HCT116 (cell line): ENCODE results near the gene CHST9. TPM values are rescaled to one million over a fixed set of nuclear protein-coding genes. Genes with fewer than 3 reads are reported as not detected.

ENCODE experiments used
- ATAC-seq: fragments of 200-7000 bp; cut with Tn5 transposase; 2 replicates; pipeline ENCODE4 v1.9.1; 2020; ENCODE audit warnings: mild to moderate bottlenecking, moderate library complexity
- BruUV-seq: library from RNA; stranded (reverse); fragments of 400-500 nt; replicated peaks from 2 replicates; lab custom pipeline; 2021; lab: Mats Ljungman, UMichigan
- CTCF ChIA-PET: fragments of 300-600 bp; sonication (Branson Sonifier 250); formaldehyde crosslinking; loops from one replicate; lab custom pipeline; 2021; ENCODE audit warnings: antibody characterized with exemption; lab: Charles Lee
- POLR2A ChIA-PET: fragments of 300-600, 350-600 bp; sonication (Branson Sonifier 250); formaldehyde crosslinking; loops from one replicate; lab custom pipeline; 2021; ENCODE audit warnings: antibody characterized with exemption; lab: Charles Lee
- RAD21 ChIA-PET, 2 experiments: fragments of 300-600 bp; sonication (Branson Sonifier 250); formaldehyde crosslinking; loops; one replicate each; lab custom pipeline; 2023; ENCODE audit warnings: low total read pairs in 2 of 2; ENCODE audit not compliant: uncharacterized antibody in 2 of 2, unreplicated experiment in 2 of 2, low non-redundant PET in 1 of 2; lab: Charles Lee
- DNase-seq: peaks from one replicate; pipeline ENCODE4 v3.0.0-alpha.2; 2010; ENCODE audit warnings: low read depth, low spot score
- H2AFZ ChIP-seq: fragments of 200-600 bp; shearing (Covaris generic), sonication (generic); 2 replicates; pipeline ENCODE4 v1.6.1; 2017; ENCODE audit warnings: low read depth, mixed run types, mixed read lengths, antibody characterized with exemption, low read length; ENCODE audit not compliant: poor library complexity, severe bottlenecking
- H3K27ac ChIP-seq: 2 replicates; pipeline ENCODE4 v1.5.1; 2012; ENCODE audit warnings: low read depth, low read length
- H3K27me3 ChIP-seq: fragments of 200-600 bp; sonication (generic); 2 replicates; pipeline ENCODE4 v1.6.1; 2016; ENCODE audit warnings: mixed run types, low read length, mixed read lengths; ENCODE audit not compliant: insufficient read depth
- H3K36me3 ChIP-seq, 2 experiments: fragments of 200-500 bp in 1 of 2; fragments of 200-600 bp in 1 of 2; sonication (Bioruptor generic) in 1 of 2; sonication (generic) in 1 of 2; 2 replicates each; pipeline versions ENCODE4 v1.5.1 to v1.6.1; 2014 to 2016; ENCODE audit warnings: low read length in 2 of 2, inconsistent platforms in 1 of 2, mixed read lengths in 1 of 2, mixed run types in 1 of 2; ENCODE audit not compliant: insufficient read depth in 2 of 2, control insufficient read depth in 1 of 2
- H3K4me1 ChIP-seq, 2 experiments: fragments of 200-600 bp in 1 of 2; sonication (generic) in 1 of 2; 2 replicates each; pipeline versions ENCODE4 v1.5.1 to v1.6.1; 2012 to 2017; ENCODE audit warnings: low read length in 2 of 2, inconsistent platforms in 1 of 2, mild to moderate bottlenecking in 1 of 2, mixed read lengths in 1 of 2, mixed run types in 1 of 2, moderate library complexity in 1 of 2; ENCODE audit not compliant: insufficient read depth in 2 of 2, control insufficient read depth in 1 of 2
- H3K4me2 ChIP-seq: fragments of 200-600 bp; sonication (generic); 2 replicates; pipeline ENCODE4 v1.6.1; 2017; ENCODE audit warnings: mixed run types, low read length, mixed read lengths
- H3K4me3 ChIP-seq, 2 experiments: fragments of 200-600 bp in 1 of 2; sonication (generic) in 1 of 2; replicated peaks in 1 of 2; 2 replicates each; pipeline ENCODE4 v1.5.1; 2011 to 2016; ENCODE audit warnings: low read length in 2 of 2, control low read depth in 1 of 2, low read depth in 1 of 2, mild to moderate bottlenecking in 1 of 2, mixed read lengths in 1 of 2, mixed run types in 1 of 2
- H3K79me2 ChIP-seq: fragments of 200-600 bp; sonication (generic); 2 replicates; pipeline ENCODE4 v1.6.1; 2017; ENCODE audit warnings: mild to moderate bottlenecking, mixed run types, low read length, moderate library complexity, mixed read lengths; ENCODE audit not compliant: insufficient read depth
- H3K9ac ChIP-seq: fragments of 200-600 bp; sonication (generic); 2 replicates; pipeline ENCODE4 v1.6.1; 2016; ENCODE audit warnings: low read length, mixed read lengths
- H3K9me2 ChIP-seq: fragments of 200-600 bp; sonication (generic), shearing (Covaris generic); 2 replicates; pipeline ENCODE4 v1.6.1; 2017; ENCODE audit warnings: mixed run types, mild to moderate bottlenecking, moderate library complexity; ENCODE audit not compliant: insufficient read depth
- H3K9me3 ChIP-seq, 2 experiments: fragments of 200-500 bp in 1 of 2; fragments of 200-600 bp in 1 of 2; sonication (Bioruptor generic) in 1 of 2; sonication (generic) in 1 of 2; 2 replicates each; pipeline ENCODE4 v1.6.1; 2014 to 2017; ENCODE audit warnings: low read length in 2 of 2, mixed read lengths in 2 of 2, inconsistent platforms in 1 of 2, low read depth in 1 of 2, mild to moderate bottlenecking in 1 of 2, mixed run types in 1 of 2, moderate library complexity in 1 of 2; ENCODE audit not compliant: control insufficient read depth in 1 of 2, insufficient read depth in 1 of 2
- H4K20me1 ChIP-seq: fragments of 200-600 bp; sonication (generic), shearing (Covaris generic); 2 replicates; pipeline ENCODE4 v1.6.1; 2017; ENCODE audit warnings: mixed run types, mild to moderate bottlenecking, moderate library complexity; ENCODE audit not compliant: insufficient read depth
- EGR1 ChIP-seq: IDR thresholded peaks from 2 replicates; pipeline ENCODE4 v1.6.1; 2012; ENCODE audit warnings: low read depth
- ELF1 ChIP-seq: IDR thresholded peaks from 2 replicates; pipeline ENCODE4 v1.6.1; 2012; ENCODE audit warnings: low read depth, borderline replicate concordance
- EZH2phosphoT487 ChIP-seq: fragments of 200-600 bp; IDR thresholded peaks from 2 replicates; pipeline ENCODE4 v1.6.1; 2018; ENCODE audit warnings: antibody characterized with exemption, borderline replicate concordance
- FOSL1 ChIP-seq: IDR thresholded peaks from 2 replicates; pipeline ENCODE4 v1.6.1; 2012; ENCODE audit warnings: low read depth
- SIN3A ChIP-seq: IDR thresholded peaks from 2 replicates; pipeline ENCODE4 v1.6.1; 2012; ENCODE audit warnings: low read depth
- TCF7L2 ChIP-seq: IDR thresholded peaks from 2 replicates; pipeline ENCODE4 v1.7.0; 2011; ENCODE audit warnings: borderline replicate concordance, inconsistent platforms; ENCODE audit not compliant: insufficient read depth, insufficient read length; ENCODE audit errors: extremely low read depth
- ZFX ChIP-seq: fragments of 450-650 bp; IDR thresholded peaks from 2 replicates; pipeline ENCODE4 v1.6.1; 2017
- ZNF274 ChIP-seq: fragments of 200-500 bp; sonication (Bioruptor generic); IDR thresholded peaks from 2 replicates; pipeline ENCODE4 v1.6.1; 2014; ENCODE audit warnings: mild to moderate bottlenecking, low read depth, low read length, inconsistent platforms
- intact Hi-C: fragments of 100-400 bp; cut with micrococcal nuclease; formaldehyde crosslinking; loops from 2 replicates; pipeline ENCODE4 v1.10.0; 2022
- total RNA-seq: library from RNA; stranded (reverse); gene quantifications from one replicate; pipeline ENCODE4 v1.2.1, GENCODE V29; 2021; ENCODE audit not compliant: unreplicated experiment
- TF ChIP-seq, protein P1 (sequence below): IDR thresholded peaks from 2 replicates; pipeline ENCODE4 v1.6.1; 2012
- TF ChIP-seq, protein P2 (sequence below): IDR thresholded peaks from 2 replicates; pipeline ENCODE4 v1.6.1; 2011; ENCODE audit warnings: mild to moderate bottlenecking, low read length, moderate library complexity; ENCODE audit not compliant: insufficient replicate concordance; ENCODE audit errors: extremely low read depth

CHST9 gene
- total RNA-seq, 1 experiment from 2014 or later = not detected

DNA sequence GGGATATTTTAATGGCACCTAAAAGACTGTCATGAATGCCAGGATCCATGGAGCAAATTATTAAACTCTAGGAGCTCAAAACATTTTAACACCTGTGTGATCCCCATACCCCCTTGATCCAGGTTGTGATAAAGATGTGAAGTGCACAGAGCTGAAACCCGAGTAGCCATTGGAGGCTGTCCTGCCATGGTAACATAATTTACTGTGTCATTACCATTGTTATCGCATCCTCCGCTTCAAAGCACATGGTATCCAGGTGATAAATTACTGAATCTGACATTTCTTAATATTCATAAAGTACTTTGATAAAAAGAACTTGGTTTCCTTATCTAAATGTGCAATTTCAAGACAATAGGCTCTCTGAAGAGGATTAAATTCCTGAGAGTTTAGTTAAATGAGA lies 109.3 kb downstream of the CHST9 start:
- ChIA-PET CTCF (no interaction called here), RAD21 (no interaction called here), POLR2A (no interaction called here)
- Histone ChIP-seq H3K79me2 (no peaks in the 10 kb centered on the region), H2AFZ (no peak overlapping the region), H3K36me3 (no peaks in the 10 kb centered on the region), H3K4me1 (no peaks in the 10 kb centered on the region), H3K4me3 (no peak overlapping the region), H4K20me1 (no peaks in the 10 kb centered on the region), H3K9me2 (no peaks in the 10 kb centered on the region), H3K9ac (no peak overlapping the region), H3K4me2 (no peak overlapping the region), H3K27ac (no peak overlapping the region), H3K27me3 (no peaks in the 10 kb centered on the region; the same call in 1 of the 2 replicates), H3K9me3 (no peaks in the 10 kb centered on the region)
- DNase-seq = no peak
- no peak for ATAC-seq
- no TSS peak for BruUV-seq
- intact Hi-C loops = no loop called here
- no peak for TF ChIP-seq ZNF274
- TF ChIP-seq EZH2phosphoT487 = no peak
- no peak for TF ChIP-seq EGR1
- no peak for TF ChIP-seq FOSL1
- no peak for TF ChIP-seq TCF7L2
- TF ChIP-seq ZFX = no peak
- no peak for TF ChIP-seq ELF1
- TF ChIP-seq, protein P1, sequence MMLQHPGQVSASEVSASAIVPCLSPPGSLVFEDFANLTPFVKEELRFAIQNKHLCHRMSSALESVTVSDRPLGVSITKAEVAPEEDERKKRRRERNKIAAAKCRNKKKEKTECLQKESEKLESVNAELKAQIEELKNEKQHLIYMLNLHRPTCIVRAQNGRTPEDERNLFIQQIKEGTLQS = no peak
- TF ChIP-seq, protein P2, sequence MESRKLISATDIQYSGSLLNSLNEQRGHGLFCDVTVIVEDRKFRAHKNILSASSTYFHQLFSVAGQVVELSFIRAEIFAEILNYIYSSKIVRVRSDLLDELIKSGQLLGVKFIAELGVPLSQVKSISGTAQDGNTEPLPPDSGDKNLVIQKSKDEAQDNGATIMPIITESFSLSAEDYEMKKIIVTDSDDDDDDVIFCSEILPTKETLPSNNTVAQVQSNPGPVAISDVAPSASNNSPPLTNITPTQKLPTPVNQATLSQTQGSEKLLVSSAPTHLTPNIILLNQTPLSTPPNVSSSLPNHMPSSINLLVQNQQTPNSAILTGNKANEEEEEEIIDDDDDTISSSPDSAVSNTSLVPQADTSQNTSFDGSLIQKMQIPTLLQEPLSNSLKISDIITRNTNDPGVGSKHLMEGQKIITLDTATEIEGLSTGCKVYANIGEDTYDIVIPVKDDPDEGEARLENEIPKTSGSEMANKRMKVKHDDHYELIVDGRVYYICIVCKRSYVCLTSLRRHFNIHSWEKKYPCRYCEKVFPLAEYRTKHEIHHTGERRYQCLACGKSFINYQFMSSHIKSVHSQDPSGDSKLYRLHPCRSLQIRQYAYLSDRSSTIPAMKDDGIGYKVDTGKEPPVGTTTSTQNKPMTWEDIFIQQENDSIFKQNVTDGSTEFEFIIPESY = no peak
- TF ChIP-seq SIN3A = no peak
